Left forelimb (tissue), 1 donor: Measurements from ENCODE around the gene PARD3.

ENCODE experiments used
- DNase-seq: peaks from one replicate; pipeline ENCODE4 v3.0.0-alpha.2; 2018; ENCODE audit warnings: low spot score

PARD3 gene

DNA sequence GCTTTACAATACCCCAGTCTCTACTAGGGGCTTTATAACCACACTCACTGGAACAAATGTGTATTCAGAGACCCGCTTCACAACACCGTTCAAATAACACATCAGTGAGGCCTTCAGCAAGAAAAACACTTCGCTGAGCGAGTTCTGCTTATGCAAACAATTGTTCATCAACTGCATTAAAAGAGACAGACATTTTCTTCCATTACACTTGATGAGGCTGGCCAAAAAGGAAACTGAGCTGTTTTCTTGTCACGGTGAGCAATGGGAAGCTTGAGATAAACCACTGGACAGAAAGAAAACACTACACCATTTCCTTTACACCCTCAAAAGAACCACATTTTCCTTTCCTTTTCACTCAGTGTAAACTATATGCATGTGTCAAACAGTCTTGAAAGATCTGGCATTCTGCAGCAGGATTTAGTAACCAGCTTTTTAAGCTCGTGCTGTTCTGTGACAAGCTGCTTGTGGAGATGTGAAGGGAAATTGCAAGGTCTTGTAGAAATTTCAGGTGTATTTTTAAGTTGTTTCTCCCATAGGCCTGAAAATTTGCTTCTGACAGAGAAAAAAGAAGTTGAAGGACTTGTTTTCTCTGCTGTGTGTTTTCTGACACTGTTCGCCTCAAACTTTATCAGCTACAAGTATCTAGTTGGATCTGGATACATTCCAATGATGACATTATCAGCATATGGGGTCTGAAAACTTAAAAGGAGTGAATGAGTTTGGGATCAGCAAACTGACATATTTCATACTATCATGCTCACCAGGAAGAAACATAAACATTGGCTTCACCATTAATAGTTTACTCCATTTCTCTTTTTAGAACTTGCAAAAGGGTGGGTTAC, 693.1 kb downstream of the PARD3 start:
- DNase-seq: no peak

DNA sequence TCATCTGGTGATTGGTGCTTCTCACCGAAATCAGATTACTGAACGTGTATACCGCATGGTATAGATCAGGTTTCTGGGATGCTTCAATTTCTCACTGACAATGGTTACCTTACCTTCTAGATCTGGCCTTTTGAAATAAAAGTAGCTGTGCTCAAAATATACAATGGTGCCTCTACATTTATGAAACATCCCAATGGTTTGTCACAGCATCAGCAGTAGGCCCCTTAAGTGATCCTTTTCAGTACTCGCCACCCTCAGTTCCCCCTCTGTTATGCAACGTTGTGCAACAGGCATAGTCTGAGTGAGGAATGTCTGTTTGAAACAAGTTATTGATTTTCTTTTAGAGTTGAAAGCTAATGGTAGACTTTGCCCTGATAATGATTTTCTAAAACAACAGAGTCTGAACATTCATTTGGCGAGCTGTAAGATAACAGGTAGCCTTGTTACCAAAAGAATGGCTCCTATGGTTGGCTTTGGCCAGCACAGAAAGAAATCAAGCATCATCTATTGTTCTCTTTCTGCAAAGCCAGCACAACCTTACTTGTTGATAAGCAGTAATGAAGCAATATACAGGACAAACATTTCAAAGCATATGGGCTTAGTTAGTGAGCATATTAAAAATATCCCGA, 693.9 kb downstream of the PARD3 start:
- no peak for DNase-seq

DNA sequence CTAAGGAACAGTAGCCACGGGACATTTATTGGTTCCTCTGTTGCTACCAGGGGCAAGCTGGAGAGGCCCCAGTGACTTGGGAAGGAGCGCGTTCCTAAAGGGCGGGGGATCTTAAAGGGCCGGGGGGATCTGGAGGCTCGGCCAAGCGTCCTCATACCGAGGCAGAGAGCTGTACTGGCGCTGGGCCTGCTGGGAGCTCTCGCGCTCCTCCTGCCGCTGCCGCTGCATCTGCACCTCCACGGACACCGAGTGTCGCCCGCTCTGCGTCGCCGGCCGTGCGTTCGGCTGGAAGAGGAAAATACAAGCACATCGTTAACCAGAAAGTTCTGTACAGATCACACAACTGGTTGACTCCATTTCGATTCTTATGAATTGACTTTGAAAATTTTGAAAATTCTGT, 695.6 kb downstream of the PARD3 start:
- DNase-seq: no peak

DNA sequence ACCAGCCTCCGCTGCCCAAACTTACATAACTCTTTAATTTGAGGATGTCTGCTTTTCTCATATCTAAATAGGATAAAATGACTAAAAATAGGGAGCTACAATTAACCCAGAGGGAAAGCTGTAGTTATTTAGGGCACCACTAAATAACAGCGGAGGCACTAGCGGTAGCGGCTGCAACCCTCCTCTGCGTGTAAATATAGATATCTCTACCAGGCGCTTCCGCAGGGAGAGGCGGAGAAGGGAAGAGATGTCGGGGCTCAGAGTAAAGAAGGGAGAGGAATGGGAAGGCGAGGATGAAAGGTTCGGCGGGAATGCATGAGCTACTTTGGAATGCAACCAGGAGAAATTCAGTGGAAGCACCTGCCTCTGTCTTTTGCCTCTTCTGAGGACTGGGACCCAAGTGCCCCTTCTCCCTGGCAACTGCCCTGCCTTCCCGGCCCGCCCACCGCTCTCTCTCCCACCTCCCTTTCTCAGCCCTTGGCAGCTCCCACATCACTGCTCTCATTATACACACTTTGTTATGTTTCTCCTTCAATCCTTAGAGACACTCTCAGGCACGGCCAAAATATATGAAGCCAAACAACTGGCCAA, 698.3 kb downstream of the PARD3 start:
- no peak for DNase-seq

DNA sequence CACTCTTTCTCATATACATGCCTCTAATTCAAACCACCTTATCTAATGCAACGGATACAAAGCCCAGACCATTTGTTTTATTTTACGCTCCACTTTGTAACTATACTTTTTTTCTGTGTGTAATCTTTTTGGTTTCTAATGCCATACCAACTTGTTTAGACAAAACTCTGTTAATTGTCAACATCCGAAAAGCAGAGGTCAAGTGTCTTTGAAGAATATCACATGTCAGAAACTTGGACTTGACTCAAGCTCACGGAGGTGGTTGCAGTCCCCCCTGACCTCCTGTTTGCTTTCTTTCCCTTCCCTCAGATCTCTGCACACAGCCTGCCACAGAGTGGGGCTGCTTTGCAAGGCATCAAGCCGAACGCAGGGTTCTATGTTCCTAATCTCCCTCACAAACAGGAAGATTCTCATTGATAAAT, 698.9 kb downstream of the PARD3 start:
- no peak for DNase-seq

DNA sequence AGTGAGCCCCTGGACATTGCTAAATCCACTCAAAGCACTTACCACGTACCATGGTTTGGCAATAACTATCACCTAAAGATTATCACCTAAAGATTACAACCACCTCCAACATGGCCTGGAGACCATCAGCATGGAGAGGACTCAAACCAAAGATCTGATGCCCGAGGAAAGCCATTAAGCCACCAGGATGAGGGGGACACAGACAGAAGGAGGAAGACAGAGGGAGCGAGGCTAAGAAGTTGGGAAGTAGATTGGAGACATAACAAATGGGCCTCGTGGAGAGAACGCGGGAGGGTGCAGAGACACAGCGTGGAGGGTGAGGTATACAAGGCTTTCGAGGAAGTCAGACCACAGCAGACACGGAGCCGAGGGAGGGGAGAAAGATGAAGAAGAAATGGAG, 700.2 kb downstream of the PARD3 start:
- no peak for DNase-seq

DNA sequence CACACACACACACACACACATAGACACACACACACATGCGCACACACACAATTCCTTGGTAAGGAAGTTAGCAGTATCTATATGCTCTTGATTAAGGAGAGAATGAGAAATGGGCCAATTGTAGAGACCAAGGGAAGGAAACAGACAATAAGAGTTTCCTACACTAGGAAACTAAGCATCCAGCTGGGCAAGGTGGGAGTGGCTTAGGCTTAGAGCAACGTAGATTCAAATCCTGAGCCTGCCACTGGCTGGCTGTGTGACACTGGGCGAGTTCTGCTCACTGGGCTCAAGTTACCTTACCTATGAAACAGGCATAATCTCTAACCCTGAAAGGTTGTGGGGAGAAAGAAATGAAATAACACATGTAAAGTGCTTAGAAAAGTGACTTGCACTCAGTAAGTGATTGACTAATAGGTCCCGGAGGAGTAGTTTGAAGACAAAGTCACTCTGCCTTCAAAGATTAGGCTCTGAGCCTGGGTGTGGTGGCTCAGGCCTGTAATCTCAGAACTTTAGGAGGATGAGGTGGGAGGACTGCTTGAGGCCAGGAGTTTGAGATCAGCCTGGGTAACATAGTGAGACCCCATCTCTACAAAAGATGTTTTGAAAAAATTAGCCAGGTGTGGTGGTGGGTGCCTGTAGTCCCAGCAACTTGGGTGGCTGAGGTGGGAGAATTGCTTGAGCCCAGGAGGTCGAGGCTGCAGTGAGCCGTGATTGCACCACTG, 701.4 kb downstream of the PARD3 start:
- DNase-seq: no peak

- no peak for DNase-seq
Measured at GRCh38 chr10:34112171-34112782, 702.8 kb downstream of the PARD3 start.

DNA sequence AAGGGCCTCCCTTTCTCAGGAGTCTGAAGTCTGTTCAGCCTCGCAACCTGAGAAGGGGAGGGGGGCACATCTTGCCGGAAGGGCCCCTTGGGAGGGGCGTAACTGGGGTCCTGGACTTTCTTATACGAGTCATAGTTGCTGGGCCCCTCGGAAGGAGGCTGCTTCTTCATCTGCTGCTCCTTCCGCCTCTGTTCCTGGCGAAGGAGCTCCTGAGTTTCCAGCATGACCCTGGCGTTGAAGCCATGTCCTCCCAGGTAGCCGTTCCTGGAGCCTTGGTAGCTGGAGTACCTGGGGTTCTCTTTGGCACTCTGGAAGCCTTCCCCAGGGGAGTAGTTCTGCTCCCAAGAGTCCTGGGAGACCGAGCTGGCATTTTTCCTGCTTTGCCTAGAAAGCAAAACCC, 703.9 kb downstream of the PARD3 start:
- no peak for DNase-seq

DNA sequence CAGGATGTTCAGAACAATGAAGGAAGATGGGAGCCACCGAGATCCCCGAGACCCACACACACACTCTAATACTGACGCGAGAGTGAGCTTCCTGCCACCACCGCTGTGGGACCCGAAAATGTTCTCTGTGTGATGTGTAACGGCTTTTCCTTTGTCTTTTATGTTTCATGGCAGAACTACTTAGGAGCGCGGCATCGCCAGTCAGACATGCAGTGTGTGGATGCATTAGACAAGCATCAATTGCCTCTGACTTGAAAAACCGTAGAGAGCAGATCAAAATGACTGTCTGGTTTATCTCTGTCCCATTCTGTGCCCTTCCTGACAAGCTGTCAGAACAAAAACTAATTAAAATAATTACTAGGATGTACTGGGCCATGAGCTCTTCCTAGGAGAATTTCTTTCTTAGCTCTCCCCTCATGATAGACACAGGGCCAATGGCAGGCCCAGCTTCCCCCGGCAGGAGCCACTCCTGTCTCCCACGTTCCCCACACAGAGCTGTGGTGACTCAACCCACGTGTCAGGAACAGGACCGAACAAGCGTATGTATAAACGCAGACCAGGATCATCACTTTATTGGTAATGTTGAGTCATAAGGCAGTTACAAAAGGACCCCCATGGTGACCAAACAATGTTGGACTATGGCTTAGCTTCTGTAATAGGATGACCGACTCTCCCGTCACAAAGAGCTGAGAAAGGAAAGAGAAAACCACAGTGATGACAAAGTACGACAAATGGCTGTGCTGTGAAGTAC, 705.0 kb downstream of the PARD3 start:
- DNase-seq: no peak

DNA sequence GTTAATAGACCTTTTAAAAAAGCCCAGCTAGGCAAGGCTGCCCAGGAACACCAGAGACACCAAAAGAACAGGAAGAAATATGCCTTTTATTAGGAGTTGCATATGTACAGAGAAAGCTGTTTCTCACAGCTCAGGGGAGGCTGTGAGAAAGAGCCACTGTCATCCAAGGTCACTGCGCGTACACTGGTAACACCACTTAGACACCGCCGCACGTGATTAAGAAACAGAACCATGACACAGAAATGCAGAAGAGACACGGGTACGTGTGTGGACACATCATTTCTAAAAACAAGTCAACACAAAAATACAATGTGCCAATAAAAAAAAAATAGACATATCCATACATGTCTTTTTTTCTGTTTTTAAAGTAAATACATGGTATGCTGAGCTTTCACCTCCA, 705.6 kb downstream of the PARD3 start:
- no peak for DNase-seq

- DNase-seq: no peak
Measured at GRCh38 chr10:34107626-34108516, 707.2 kb downstream of the PARD3 start.

- DNase-seq: no peak
Measured at GRCh38 chr10:34106356-34106885, 708.7 kb downstream of the PARD3 start.

DNA sequence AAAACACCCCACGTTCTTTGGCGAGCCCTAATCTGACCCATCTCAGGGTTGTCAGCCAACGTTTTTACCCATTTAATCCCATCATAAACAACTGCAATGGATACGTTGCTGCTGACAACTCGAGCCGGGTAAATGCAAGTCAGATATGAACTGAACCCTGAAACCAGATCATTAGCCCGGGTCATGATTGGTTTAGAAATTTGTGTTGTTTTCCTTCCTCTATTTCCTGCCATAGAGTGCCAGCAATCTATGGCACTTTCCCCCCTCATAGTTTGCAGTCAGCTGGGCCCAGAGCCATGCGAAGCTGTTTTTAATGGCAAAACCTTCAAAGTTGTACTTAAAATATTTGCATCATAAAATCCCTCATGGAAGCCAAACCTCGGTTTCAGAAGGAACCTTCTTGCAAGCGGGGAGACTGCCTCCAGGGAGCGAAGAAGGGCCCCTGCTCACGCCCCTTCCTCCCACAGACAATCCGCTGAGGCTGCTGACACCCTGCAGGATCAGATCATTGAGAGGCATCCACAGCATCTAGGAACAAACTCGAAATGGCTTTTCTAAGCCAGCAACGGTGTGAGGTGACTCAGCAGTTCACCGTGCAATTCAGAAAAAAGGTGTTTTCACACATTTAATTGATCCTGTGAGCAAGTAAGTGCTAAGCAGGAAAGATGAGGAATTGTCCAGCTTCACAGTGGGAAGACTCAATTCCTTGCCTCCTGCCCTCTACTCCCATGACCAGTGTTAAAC, 710.1 kb downstream of the PARD3 start:
- DNase-seq: no peak

GRCh38 chr10:34102893-34103506, 712.1 kb downstream of the PARD3 start:
- DNase-seq: no peak

GRCh38 chr10:34102237-34102673, 712.8 kb downstream of the PARD3 start:
- peak; percentile 88 for DNase-seq

GRCh38 chr10:34101001-34101400, 714.1 kb downstream of the PARD3 start:
- no peak for DNase-seq

GRCh38 chr10:34098821-34099567, 716.1 kb downstream of the PARD3 start:
- no peak for DNase-seq
